Uterus (tissue), 4 donors: Measurements from ENCODE around the gene ADAMTS17. TPM values are rescaled to one million over a fixed set of nuclear protein-coding genes. Genes with fewer than 3 reads are reported as not detected.
"Not testable (repeated sequence)": the region's sequence is repeated elsewhere in the genome, so short reads cannot be mapped to it uniquely, and the experiment has no call there.

Source experiments
- DNase-seq, 2 donors: peaks; one replicate each; pipeline ENCODE4 v3.0.0-alpha.2; 2019 to 2020
- H3K27ac ChIP-seq, 2 donors: fragments of 200-600 bp; sonication (generic); 1 replicate in 1 of 2; 2 replicates in 1 of 2; pipeline ENCODE4 v1.5.1; 2016 to 2018
- H3K27me3 ChIP-seq, 2 donors: fragments of 200-600 bp; sonication (generic); one replicate each; pipeline ENCODE4 v1.5.1; 2018 to 2019; ENCODE audit warnings: control low read depth in 1 of 2
- H3K36me3 ChIP-seq, 2 donors: fragments of 200-600 bp; sonication (generic); one replicate each; pipeline ENCODE4 v1.5.1; 2019; ENCODE audit warnings: control low read depth in 1 of 2
- H3K4me1 ChIP-seq, 2 donors: fragments of 200-600 bp; sonication (generic); one replicate each; pipeline ENCODE4 v1.5.1; 2018 to 2019; ENCODE audit warnings: control low read depth in 1 of 2
- H3K4me3 ChIP-seq, 2 donors: fragments of 200-600 bp; sonication (generic); 1 replicate in 1 of 2; 2 replicates in 1 of 2; pipeline ENCODE4 v1.5.1; 2018 to 2019; ENCODE audit warnings: mild to moderate bottlenecking in 1 of 2
- H3K9me3 ChIP-seq, 2 donors: fragments of 200-600 bp; sonication (generic); one replicate each; pipeline ENCODE4 v1.5.1; 2019; ENCODE audit warnings: control low read depth in 1 of 2
- POLR2A ChIP-seq, 2 donors: fragments of 450-650 bp; IDR thresholded peaks; one replicate each; pipeline ENCODE4 v1.6.1; 2016; ENCODE audit warnings: antibody characterized with exemption in 2 of 2, mild to moderate bottlenecking in 1 of 2, moderate library complexity in 1 of 2
- intact Hi-C: fragments of 100-400 bp; cut with DNase I; formaldehyde crosslinking; loops from one replicate; pipeline ENCODE4 v1.15.1; 2023; ENCODE audit warnings: low total_unique reads
- total RNA-seq, 4 donors: library from RNA; depleted of rRNA in 3 of 4; stranded (reverse); fragments of >200 nt in 3 of 4; gene quantifications; one replicate each; pipeline versions ENCODE4 v1.1.0 to v1.2.4, GENCODE V29; 2014 to 2023
- TF ChIP-seq, protein P1 (sequence below), 4 experiments: fragments of 200-600 bp in 2 of 4; fragments of 450-650 bp in 2 of 4; sonication (generic) in 2 of 4; IDR thresholded peaks; one replicate each; pipeline ENCODE4 v1.5.1; 2016 to 2019; ENCODE audit warnings: antibody characterized with exemption in 4 of 4, mild to moderate bottlenecking in 2 of 4, moderate library complexity in 1 of 4
- donor health status: DM: yes; HTN: yes; CAD: no.

ADAMTS17 gene
- total RNA-seq, 4 donors from 2014 or later, result 3.1 to 17.1 (median 8.1) TPM; not detected in 1

DNA sequence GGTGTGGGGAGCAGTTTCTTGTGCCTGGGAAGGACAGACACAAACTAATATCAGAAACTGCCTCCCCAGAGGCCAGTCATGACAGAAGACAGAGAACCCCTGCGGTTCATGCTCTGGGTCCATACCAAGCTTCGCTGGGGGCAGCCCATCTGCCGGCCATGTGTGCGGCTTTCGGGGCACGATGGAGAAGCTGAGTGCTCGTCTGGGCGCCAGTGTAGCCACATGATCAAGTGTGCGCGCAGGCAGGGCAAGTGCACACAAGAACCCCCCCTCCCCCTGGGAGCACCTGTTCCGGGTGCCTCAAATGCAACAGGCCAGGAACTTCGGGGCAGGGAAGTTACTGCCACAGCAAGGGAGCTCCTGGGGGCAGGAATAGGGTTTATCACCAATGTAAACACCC, 1.8 kb downstream of the ADAMTS17 start:
- Histone ChIP-seq H3K27me3 (peaks cover 0 to 3% of the 10 kb centered on the region in 2 donors), H3K4me1 (peaks cover 0 to 7% of the 10 kb centered on the region in 2 donors), H3K9me3 (no peaks in the 10 kb centered on the region), H3K36me3 (no peaks in the 10 kb centered on the region), H3K4me3 (no peak overlapping the region), H3K27ac (no peak overlapping the region)
- DNase-seq, result no peak
- intact Hi-C loops, result no loop called here
- TF ChIP-seq, protein P1, sequence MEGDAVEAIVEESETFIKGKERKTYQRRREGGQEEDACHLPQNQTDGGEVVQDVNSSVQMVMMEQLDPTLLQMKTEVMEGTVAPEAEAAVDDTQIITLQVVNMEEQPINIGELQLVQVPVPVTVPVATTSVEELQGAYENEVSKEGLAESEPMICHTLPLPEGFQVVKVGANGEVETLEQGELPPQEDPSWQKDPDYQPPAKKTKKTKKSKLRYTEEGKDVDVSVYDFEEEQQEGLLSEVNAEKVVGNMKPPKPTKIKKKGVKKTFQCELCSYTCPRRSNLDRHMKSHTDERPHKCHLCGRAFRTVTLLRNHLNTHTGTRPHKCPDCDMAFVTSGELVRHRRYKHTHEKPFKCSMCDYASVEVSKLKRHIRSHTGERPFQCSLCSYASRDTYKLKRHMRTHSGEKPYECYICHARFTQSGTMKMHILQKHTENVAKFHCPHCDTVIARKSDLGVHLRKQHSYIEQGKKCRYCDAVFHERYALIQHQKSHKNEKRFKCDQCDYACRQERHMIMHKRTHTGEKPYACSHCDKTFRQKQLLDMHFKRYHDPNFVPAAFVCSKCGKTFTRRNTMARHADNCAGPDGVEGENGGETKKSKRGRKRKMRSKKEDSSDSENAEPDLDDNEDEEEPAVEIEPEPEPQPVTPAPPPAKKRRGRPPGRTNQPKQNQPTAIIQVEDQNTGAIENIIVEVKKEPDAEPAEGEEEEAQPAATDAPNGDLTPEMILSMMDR (IDR thresholded peaks at IDR 0.05), result no peak
- no peak for TF ChIP-seq POLR2A (IDR thresholded peaks at IDR 0.05)

DNA sequence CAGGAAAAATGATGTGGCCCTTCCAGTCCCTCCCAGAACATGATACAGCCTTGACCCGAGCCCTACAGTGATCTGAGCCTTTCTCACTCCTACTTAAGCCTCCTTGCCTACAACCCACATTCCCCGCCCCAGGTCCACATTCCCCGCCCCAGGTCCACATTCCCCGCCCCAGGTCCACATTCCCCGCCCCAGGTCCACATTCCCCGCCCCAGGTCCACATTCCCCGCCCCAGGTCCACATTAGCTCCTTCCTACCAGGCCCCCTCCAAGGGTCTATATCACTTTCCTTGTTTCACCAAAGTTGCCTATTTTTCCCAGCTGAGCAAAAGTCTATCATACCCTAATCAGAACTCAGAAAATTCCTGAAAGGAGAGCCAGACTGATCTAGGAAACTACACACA, 2.3 kb downstream of the ADAMTS17 start:
- intact Hi-C loops, H3K36me3 ChIP-seq, H3K4me3 ChIP-seq, H3K9me3 ChIP-seq, H3K4me1 ChIP-seq, H3K27ac ChIP-seq, DNase-seq, H3K27me3 ChIP-seq: not testable (repeated sequence)

GRCh38 chr15:100338971-100339444, 2.8 kb downstream of the ADAMTS17 start:
- Histone ChIP-seq H3K4me1 (peaks cover 0 to 7% of the 10 kb centered on the region in 2 donors), H3K9me3 (no peaks in the 10 kb centered on the region), H3K36me3 (no peaks in the 10 kb centered on the region), H3K27ac (no peak overlapping the region), H3K4me3 (no peak overlapping the region), H3K27me3 (peaks cover 0 to 3% of the 10 kb centered on the region in 2 donors)
- no peak for TF ChIP-seq POLR2A (IDR thresholded peaks at IDR 0.05)
- TF ChIP-seq, protein P1 (IDR thresholded peaks at IDR 0.05), result peak; percentile 61 to 77 (median 68)
- intact Hi-C loops, result no loop called here
- peak; percentile 64 to 71 for DNase-seq

DNA sequence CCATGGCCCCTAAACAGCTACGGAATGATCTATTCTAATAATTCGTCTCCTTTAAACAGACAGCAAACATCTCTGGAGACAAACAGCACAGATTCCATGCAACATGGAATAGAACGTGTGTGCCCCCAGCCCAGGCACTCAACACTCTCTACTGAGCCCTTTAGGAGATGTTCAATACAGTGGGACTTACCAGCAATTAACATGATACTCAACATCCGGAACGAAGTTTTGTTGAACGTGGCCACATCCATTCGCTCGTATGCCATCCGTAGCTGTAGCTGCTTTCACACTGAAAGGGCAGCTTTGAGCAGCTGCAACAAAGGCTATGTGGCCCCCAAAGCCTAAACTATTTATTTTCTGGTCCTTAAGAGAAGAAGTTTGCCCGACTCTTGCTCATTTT, 3.5 kb downstream of the ADAMTS17 start:
- no peaks in the 10 kb centered on the region for H3K36me3 ChIP-seq
- no peak for DNase-seq
- H3K27me3 ChIP-seq, result peaks cover 0 to 3% of the 10 kb centered on the region in 2 donors
- H3K27ac ChIP-seq, result no peak overlapping the region
- H3K9me3 ChIP-seq, result no peaks in the 10 kb centered on the region
- H3K4me3 ChIP-seq, result no peak overlapping the region
- intact Hi-C loops, result no loop called here
- TF ChIP-seq, protein P1 (IDR thresholded peaks at IDR 0.05), result no peak
- no peak for TF ChIP-seq POLR2A (IDR thresholded peaks at IDR 0.05)
- peaks cover 0 to 7% of the 10 kb centered on the region in 2 donors for H3K4me1 ChIP-seq

DNA sequence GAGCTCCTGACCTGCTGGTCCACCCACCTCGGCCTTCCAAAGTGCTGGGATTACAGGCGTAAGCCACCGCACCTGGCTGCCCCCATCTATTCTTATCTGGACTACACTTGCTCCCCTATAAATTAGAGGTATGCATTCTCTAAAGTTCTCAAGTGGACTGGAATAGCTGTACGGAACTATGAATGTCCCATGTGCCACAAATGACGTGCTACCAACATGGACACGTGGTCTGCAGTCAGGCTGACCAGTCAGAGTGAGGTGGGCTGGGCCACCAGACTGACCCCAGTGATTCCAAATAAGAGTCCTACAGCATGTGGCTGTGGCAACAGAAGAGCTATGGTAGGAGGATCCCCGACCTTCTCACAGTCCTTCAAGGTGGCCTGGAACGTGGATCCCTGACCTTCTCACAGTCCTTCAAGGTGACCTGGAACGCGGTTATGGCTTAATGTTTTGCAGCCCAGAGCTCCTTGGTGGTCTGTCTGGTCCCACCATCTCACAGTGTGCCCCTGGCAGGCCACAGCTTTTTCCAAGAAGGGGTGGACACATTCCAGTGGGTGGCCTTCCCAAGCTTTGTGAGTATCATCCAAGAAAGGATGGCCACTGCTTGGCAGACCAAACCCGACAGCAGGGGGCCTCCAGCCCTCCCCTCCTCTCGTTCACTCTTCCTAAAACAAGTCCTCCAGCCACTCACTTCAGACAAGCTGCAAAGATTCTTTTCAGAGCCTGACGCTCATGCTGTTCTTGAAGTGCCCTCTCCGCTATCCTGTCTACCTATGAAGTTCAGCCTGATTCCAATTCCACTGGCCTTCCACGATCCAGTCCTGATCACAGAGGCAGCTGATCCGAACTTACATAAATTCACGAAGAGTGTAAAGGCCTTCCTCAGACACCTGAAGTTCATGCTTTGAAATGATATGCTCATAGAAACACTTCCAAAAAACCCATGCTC, 4.4 kb downstream of the ADAMTS17 start:
- Histone ChIP-seq H3K4me3 (no peak overlapping the region), H3K27me3 (peaks cover 0 to 3% of the 10 kb centered on the region in 2 donors), H3K4me1 (peaks cover 0 to 7% of the 10 kb centered on the region in 2 donors), H3K36me3 (no peaks in the 10 kb centered on the region), H3K9me3 (no peaks in the 10 kb centered on the region), H3K27ac (no peak overlapping the region)
- TF ChIP-seq POLR2A (IDR thresholded peaks at IDR 0.05), result no peak
- TF ChIP-seq, protein P1 (IDR thresholded peaks at IDR 0.05), result no peak
- intact Hi-C loops, result no loop called here
- no peak for DNase-seq
